GM12892 (cell line): ENCODE data around the gene SP1.
"Not testable (repeated sequence)": the region's sequence is repeated elsewhere in the genome, so short reads cannot be mapped to it uniquely, and the experiment has no call there.

Experiments
- POLR2A ChIP-seq: IDR thresholded peaks from 2 replicates; pipeline ENCODE4 v1.6.1; 2011; ENCODE audit warnings: low read depth, low read length, control low read depth
- POLR2AphosphoS5 ChIP-seq: IDR thresholded peaks from 2 replicates; pipeline ENCODE4 v1.6.1; 2011; ENCODE audit warnings: low read depth, low read length, control low read depth
- TAF1 ChIP-seq: IDR thresholded peaks from 2 replicates; pipeline ENCODE4 v1.6.1; 2011; ENCODE audit warnings: low read depth, mild to moderate bottlenecking, control low read depth, low read length, borderline replicate concordance

- not testable (repeated sequence) for TF ChIP-seq POLR2AphosphoS5, POLR2A, TAF1
These were observed 42.3 kb downstream of the SP1 start for GRCh38 chr12:53422247-53422646.
